HepG2 (cell line): Measurements from ENCODE around the gene HDAC4. TPM values are rescaled to one million over a fixed set of nuclear protein-coding genes. Genes with fewer than 3 reads are reported as not detected.

ENCODE experiments used
- ATAC-seq: fragments of 200-7000 bp; cut with Tn5 transposase; 3 replicates; pipeline ENCODE4 v1.9.1; 2020; ENCODE audit warnings: mild to moderate bottlenecking, moderate library complexity
- BruUV-seq: library from RNA; stranded (reverse); fragments of 400-500 nt; replicated peaks from 2 replicates; lab custom pipeline; 2021; lab: Mats Ljungman, UMichigan
- CTCF ChIA-PET: fragments of 300-600 bp; formaldehyde crosslinking; extraction: SDS; loops from one replicate; lab custom pipeline; 2021; ENCODE audit warnings: low total read pairs, inconsistent platforms, low intra/inter-chr PET ratio; lab: Yijun Ruan, JAX
- POLR2A ChIA-PET: fragments of 350-600 bp; sonication (Branson Sonifier 250); formaldehyde crosslinking; loops from one replicate; lab custom pipeline; 2020; ENCODE audit warnings: antibody characterized with exemption, inconsistent platforms; lab: Yijun Ruan, JAX
- DNase-seq: peaks from one replicate; pipeline ENCODE4 v3.0.0-alpha.2; 2015; ENCODE audit warnings: low spot score
- FAIRE-seq: peaks from 3 replicates; lab custom pipeline; 2011; peaks lifted over from hg19 to GRCh38; lab: Jason Lieb, UNC
- H2AFZ ChIP-seq: one replicate; pipeline ENCODE4 v1.6.1; 2011; ENCODE audit warnings: low read length, inconsistent platforms
- H3K27ac ChIP-seq: fragments of 300-600 bp; 3 replicates; pipeline ENCODE4 v1.8.0; 2011; ENCODE audit warnings: mixed run types, mild to moderate bottlenecking, mixed read lengths, low read length, inconsistent platforms; ENCODE audit not compliant: insufficient read depth; ENCODE audit errors: extremely low read length
- H3K27me3 ChIP-seq, 2 experiments: fragments of 200-600 bp in 1 of 2; 2 replicates in 1 of 2; 3 replicates in 1 of 2; pipeline versions ENCODE4 v1.6.0 to v1.8.0; 2011; ENCODE audit warnings: low read length in 2 of 2, mild to moderate bottlenecking in 2 of 2, moderate library complexity in 2 of 2, inconsistent platforms in 1 of 2; ENCODE audit not compliant: insufficient read depth in 2 of 2, control insufficient read depth in 1 of 2
- H3K36me3 ChIP-seq, 2 experiments: fragments of 200-600 bp in 1 of 2; replicated peaks in 1 of 2; 2 replicates in 1 of 2; 3 replicates in 1 of 2; pipeline versions ENCODE4 v1.5.1 to v1.8.0; 2011; ENCODE audit warnings: low read length in 2 of 2, inconsistent platforms in 1 of 2; ENCODE audit not compliant: insufficient read depth in 2 of 2, control insufficient read depth in 1 of 2
- H3K4me1 ChIP-seq: 2 replicates; pipeline ENCODE4 v1.5.1; 2012; ENCODE audit warnings: low read length, inconsistent platforms; ENCODE audit not compliant: insufficient read depth
- H3K4me2 ChIP-seq: 2 replicates; pipeline ENCODE4 v1.6.0; 2011; ENCODE audit warnings: low read depth, low read length, inconsistent platforms
- H3K4me3 ChIP-seq, 3 experiments: fragments of 200-600 bp in 1 of 3; sonication (generic), shearing (Covaris generic) in 1 of 3; replicated peaks in 1 of 3; 2 replicates each; pipeline ENCODE4 v1.5.1; 2011 to 2016; ENCODE audit warnings: low read length in 3 of 3, inconsistent platforms in 2 of 3, low read depth in 2 of 3, mild to moderate bottlenecking in 2 of 3, control low read depth in 1 of 3, mixed read lengths in 1 of 3; ENCODE audit not compliant: insufficient read depth in 1 of 3
- H3K79me2 ChIP-seq: one replicate; pipeline ENCODE4 v1.6.1; 2011; ENCODE audit warnings: low read length, inconsistent platforms; ENCODE audit not compliant: insufficient read depth
- H3K9ac ChIP-seq: 2 replicates; pipeline ENCODE4 v1.6.0; 2011; ENCODE audit warnings: mild to moderate bottlenecking, low read depth, low read length, inconsistent platforms; ENCODE audit not compliant: insufficient read depth
- H3K9me3 ChIP-seq: 2 replicates; pipeline ENCODE4 v1.5.1; 2012; ENCODE audit warnings: mild to moderate bottlenecking, low read length
- H4K20me1 ChIP-seq: 2 replicates; pipeline ENCODE4 v1.6.0; 2011; ENCODE audit warnings: inconsistent platforms, mild to moderate bottlenecking, low read length, moderate library complexity; ENCODE audit not compliant: insufficient read depth
- ARID2 ChIP-seq: sonication (generic); formaldehyde crosslinking; IDR thresholded peaks from 2 replicates; pipeline ENCODE4 v1.8.1; 2022; ENCODE audit warnings: mild to moderate bottlenecking, missing genetic modification reagents, borderline replicate concordance
- ATM ChIP-seq: fragments of 450-650 bp; IDR thresholded peaks from 2 replicates; pipeline ENCODE4 v1.7.1; 2017; ENCODE audit warnings: mild to moderate bottlenecking, borderline replicate concordance
- CREM ChIP-seq, 2 experiments: sonication (generic) in 1 of 2; formaldehyde crosslinking in 1 of 2; IDR thresholded peaks; 2 replicates each; pipeline versions ENCODE4 v1.4.0 to v1.6.1; 2016 to 2020; ENCODE audit warnings: antibody characterized with exemption in 1 of 2, mild to moderate bottlenecking in 1 of 2, missing genetic modification reagents in 1 of 2
- ESRRA ChIP-seq: sonication (generic); formaldehyde crosslinking; IDR thresholded peaks from 2 replicates; pipeline ENCODE4 v1.5.1; 2020; ENCODE audit warnings: mild to moderate bottlenecking, low read depth, missing genetic modification reagents
- FOXK2 ChIP-seq: fragments of 450-650 bp; IDR thresholded peaks from 2 replicates; pipeline ENCODE4 v1.6.1; 2016
- NFKB2 ChIP-seq: sonication (generic); formaldehyde crosslinking; IDR thresholded peaks from 2 replicates; pipeline ENCODE4 v1.4.0; 2020; ENCODE audit warnings: missing genetic modification reagents, borderline replicate concordance
- PTBP1 ChIP-seq: fragments of 200-400 bp; formaldehyde crosslinking; IDR thresholded peaks from 2 replicates; pipeline ENCODE4 v1.6.1; 2018; ENCODE audit warnings: low read length, low read depth; ENCODE audit not compliant: poor library complexity, severe bottlenecking
- WIZ ChIP-seq: sonication (generic); formaldehyde crosslinking; IDR thresholded peaks from 2 replicates; pipeline ENCODE4 v1.5.1; 2020; ENCODE audit warnings: mild to moderate bottlenecking, missing genetic modification reagents
- ZKSCAN8 ChIP-seq: IDR thresholded peaks from 2 replicates; pipeline ENCODE4 v1.6.1; 2016; ENCODE audit warnings: borderline replicate concordance, missing genetic modification reagents, missing compliant biosample characterization
- ZNF660 ChIP-seq: sonication (generic); formaldehyde crosslinking; IDR thresholded peaks from 2 replicates; pipeline ENCODE4 v1.5.1; 2020; ENCODE audit warnings: mild to moderate bottlenecking, low read depth, missing genetic modification reagents, borderline replicate concordance
- ZSCAN20 ChIP-seq: sonication (generic); formaldehyde crosslinking; IDR thresholded peaks from 2 replicates; pipeline ENCODE4 v1.4.0; 2020; ENCODE audit warnings: missing genetic modification reagents, mild to moderate bottlenecking, borderline replicate concordance
- WGBS: methylation state at CpG from one replicate; pipeline ENCODE4 v1.1.6; 2017; ENCODE audit warnings: low lambda C conversion rate; 5-methylcytosine and 5-hydroxymethylcytosine counted together
- in situ Hi-C: cut with HindIII; loops from 2 replicates; pipeline ENCODE4 v1.10.0; 2017; ENCODE audit warnings: low pct_unique_long_range_greater_than_20kb; ENCODE audit not compliant: extremely low pct_ligation_motif_present
- intact Hi-C: fragments of 100-400 bp; cut with micrococcal nuclease; formaldehyde crosslinking; loops from one replicate; pipeline ENCODE4 v1.10.0; 2022; ENCODE audit not compliant: unreplicated experiment
- polyA plus RNA-seq, 8 experiments: library from polyadenylated mRNA; depleted of rRNA in 3 of 8; stranded (reverse) in 7 of 8; unstranded in 1 of 8; fragments of >200 nt; fragmentation: Illumina TruSeq in 4 of 8; extraction: Trizol in 4 of 8; gene quantifications; 2 replicates each; pipeline versions ENCODE4 v1.2.1 to v1.2.3, GENCODE V29; 2011 to 2016; ENCODE audit warnings: low read depth in 4 of 8, missing spikeins in 1 of 8, mixed read lengths in 1 of 8; ENCODE audit not compliant: insufficient read depth in 1 of 8
- total RNA-seq, 5 experiments: library from RNA; depleted of rRNA; stranded (reverse); fragments of >200 nt; fragmentation: Illumina TruSeq; extraction: Trizol; gene quantifications; 2 replicates each; pipeline ENCODE4 v1.2.3, GENCODE V29; 2016; ENCODE audit warnings: low read depth in 1 of 5
- TF ChIP-seq, protein P1 (sequence below): sonication (generic); formaldehyde crosslinking; IDR thresholded peaks from 2 replicates; pipeline ENCODE4 v1.5.0; 2020; ENCODE audit warnings: mild to moderate bottlenecking, missing genetic modification reagents, borderline replicate concordance
- TF ChIP-seq, protein P2 (sequence below): sonication (generic); formaldehyde crosslinking; IDR thresholded peaks from 2 replicates; pipeline ENCODE4 v1.8.1; 2023; ENCODE audit warnings: missing genetic modification reagents, inconsistent platforms, borderline replicate concordance
- TF ChIP-seq, protein P3 (sequence below): sonication (generic); formaldehyde crosslinking; IDR thresholded peaks from 2 replicates; pipeline ENCODE4 v1.4.0; 2020; ENCODE audit warnings: missing genetic modification reagents, borderline replicate concordance
- TF ChIP-seq, protein P4 (sequence below): sonication (generic); formaldehyde crosslinking; IDR thresholded peaks from 2 replicates; pipeline ENCODE4 v1.5.1; 2020; ENCODE audit warnings: mild to moderate bottlenecking, missing genetic modification reagents, borderline replicate concordance

The HDAC4 gene
- total and polyA plus RNA-seq, 2 of the 13 experiments (the other 11 are each of a cell fraction or from before 2014, with no cell fraction given), result 10.1 to 11.5 TPM

DNA sequence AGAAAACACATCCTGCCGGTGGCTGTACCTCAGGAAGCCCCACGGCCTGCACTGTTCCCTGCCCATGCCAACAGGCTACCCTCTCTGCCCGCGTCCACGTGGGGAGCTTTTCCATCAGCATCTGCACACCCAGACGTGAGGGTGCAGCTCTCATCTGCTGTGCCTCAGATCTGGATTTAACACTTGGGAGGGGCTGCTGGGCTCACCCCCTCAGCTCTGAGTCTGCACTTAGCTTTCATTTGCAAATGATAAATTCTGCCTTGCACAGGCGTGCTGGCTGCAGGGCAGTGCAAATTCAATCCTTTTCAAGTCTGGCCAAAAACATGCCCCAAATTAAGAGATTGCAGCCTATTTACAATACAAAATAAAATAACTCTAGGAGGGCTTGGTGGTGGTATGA, 307.3 kb downstream of the HDAC4 start:
- Histone ChIP-seq H3K9ac (no peak overlapping the region), H3K79me2 (no peaks in the 10 kb centered on the region), H3K4me3 (no peak overlapping the region), H3K27me3 (no peaks in the 10 kb centered on the region), H4K20me1 (no peaks in the 10 kb centered on the region), H3K4me2 (no peak overlapping the region), H2AFZ (no peak overlapping the region), H3K4me1 (no peaks in the 10 kb centered on the region), H3K36me3 (peaks cover 13 to 14% of the 10 kb centered on the region in 2 experiments; a peak in 3 of 5 replicates), H3K9me3 (no peaks in the 10 kb centered on the region), H3K27ac (no peak overlapping the region)
- ChIA-PET CTCF (no interaction called here), POLR2A (no interaction called here)
- DNase-seq, result no peak
- ATAC-seq, result no peak
- 94% methylated on average over 7 of the region's 7 CpGs for WGBS
- FAIRE-seq, result no peak
- no TSS peak for BruUV-seq
- in situ Hi-C loops, result no loop called here
- intact Hi-C loops, result no loop called here
- TF ChIP-seq ZNF660 (no peak), CREM (IDR thresholded peaks at IDR 0.05) (no peak), CREM (CRISPR knock-in tag; IDR thresholded peaks at IDR 0.05) (no peak), NFKB2 (CRISPR knock-in tag) (no peak), ZKSCAN8 (CRISPR knock-in tag) (no peak), ESRRA (CRISPR knock-in tag) (no peak), PTBP1 (no peak), ZSCAN20 (CRISPR knock-in tag) (no peak), ARID2 (CRISPR knock-in tag) (no peak), FOXK2 (no peak), WIZ (CRISPR knock-in tag) (no peak), ATM (no peak)
- TF ChIP-seq, protein P1, sequence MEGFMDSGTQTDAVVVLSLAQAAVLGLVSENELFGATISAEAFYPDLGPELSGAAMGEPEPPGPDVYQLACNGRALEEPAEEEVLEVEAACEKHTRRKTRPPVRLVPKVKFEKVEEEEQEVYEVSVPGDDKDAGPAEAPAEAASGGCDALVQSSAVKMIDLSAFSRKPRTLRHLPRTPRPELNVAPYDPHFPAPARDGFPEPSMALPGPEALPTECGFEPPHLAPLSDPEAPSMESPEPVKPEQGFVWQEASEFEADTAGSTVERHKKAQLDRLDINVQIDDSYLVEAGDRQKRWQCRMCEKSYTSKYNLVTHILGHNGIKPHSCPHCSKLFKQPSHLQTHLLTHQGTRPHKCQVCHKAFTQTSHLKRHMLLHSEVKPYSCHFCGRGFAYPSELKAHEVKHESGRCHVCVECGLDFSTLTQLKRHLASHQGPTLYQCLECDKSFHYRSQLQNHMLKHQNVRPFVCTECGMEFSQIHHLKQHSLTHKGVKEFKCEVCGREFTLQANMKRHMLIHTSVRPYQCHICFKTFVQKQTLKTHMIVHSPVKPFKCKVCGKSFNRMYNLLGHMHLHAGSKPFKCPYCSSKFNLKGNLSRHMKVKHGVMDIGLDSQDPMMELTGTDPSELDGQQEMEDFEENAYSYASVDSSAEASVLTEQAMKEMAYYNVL (CRISPR knock-in tag), result no peak
- TF ChIP-seq, protein P2, sequence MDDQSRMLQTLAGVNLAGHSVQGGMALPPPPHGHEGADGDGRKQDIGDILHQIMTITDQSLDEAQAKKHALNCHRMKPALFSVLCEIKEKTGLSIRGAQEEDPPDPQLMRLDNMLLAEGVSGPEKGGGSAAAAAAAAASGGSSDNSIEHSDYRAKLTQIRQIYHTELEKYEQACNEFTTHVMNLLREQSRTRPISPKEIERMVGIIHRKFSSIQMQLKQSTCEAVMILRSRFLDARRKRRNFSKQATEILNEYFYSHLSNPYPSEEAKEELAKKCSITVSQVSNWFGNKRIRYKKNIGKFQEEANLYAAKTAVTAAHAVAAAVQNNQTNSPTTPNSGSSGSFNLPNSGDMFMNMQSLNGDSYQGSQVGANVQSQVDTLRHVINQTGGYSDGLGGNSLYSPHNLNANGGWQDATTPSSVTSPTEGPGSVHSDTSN (CRISPR knock-in tag), result no peak
- TF ChIP-seq, protein P3, sequence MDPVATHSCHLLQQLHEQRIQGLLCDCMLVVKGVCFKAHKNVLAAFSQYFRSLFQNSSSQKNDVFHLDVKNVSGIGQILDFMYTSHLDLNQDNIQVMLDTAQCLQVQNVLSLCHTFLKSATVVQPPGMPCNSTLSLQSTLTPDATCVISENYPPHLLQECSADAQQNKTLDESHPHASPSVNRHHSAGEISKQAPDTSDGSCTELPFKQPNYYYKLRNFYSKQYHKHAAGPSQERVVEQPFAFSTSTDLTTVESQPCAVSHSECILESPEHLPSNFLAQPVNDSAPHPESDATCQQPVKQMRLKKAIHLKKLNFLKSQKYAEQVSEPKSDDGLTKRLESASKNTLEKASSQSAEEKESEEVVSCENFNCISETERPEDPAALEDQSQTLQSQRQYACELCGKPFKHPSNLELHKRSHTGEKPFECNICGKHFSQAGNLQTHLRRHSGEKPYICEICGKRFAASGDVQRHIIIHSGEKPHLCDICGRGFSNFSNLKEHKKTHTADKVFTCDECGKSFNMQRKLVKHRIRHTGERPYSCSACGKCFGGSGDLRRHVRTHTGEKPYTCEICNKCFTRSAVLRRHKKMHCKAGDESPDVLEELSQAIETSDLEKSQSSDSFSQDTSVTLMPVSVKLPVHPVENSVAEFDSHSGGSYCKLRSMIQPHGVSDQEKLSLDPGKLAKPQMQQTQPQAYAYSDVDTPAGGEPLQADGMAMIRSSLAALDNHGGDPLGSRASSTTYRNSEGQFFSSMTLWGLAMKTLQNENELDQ (CRISPR knock-in tag), result no peak
- TF ChIP-seq, protein P4, sequence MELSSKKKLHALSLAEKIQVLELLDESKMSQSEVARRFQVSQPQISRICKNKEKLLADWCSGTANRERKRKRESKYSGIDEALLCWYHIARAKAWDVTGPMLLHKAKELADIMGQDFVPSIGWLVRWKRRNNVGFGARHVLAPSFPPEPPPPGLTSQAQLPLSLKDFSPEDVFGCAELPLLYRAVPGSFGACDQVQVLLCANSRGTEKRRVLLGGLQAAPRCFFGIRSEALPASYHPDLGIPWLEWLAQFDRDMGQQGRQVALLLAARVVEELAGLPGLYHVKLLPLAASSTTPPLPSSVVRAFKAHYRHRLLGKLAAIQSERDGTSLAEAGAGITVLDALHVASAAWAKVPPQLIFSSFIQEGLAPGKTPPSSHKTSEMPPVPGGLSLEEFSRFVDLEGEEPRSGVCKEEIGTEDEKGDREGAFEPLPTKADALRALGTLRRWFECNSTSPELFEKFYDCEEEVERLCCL, result no peak
